ENCODE data around the gene USP54. TPM values are rescaled to one million over a fixed set of nuclear protein-coding genes. Genes with fewer than 3 reads are reported as not detected.

Gene USP54
- total RNA-seq, 1 experiment from 2014 or later: 35.9 TPM

GRCh38 chr10:73537288-73537687 is 53.9 kb downstream of the USP54 start:
- TF ChIP-seq CTCF (conservative IDR thresholded peaks at IDR 0.05; ENCODE audit: low read depth, low read length): no peak
- no peak for TF ChIP-seq EZH2 (IDR thresholded peaks at IDR 0.05; ENCODE audit: borderline replicate concordance, low read depth, low read length, poor library complexity, severe bottlenecking)
- no peak for DNase-seq (ENCODE audit: low spot score)
- Histone ChIP-seq H3K9me3 (ENCODE audit: low read depth, low read length, poor library complexity, severe bottlenecking) (no peaks in the 10 kb centered on the region), H3K27ac (ENCODE audit: low read depth, low read length, poor library complexity, severe bottlenecking) (no peak overlapping the region), H3K27me3 (replicated peaks; ENCODE audit: insufficient read depth, low read depth, low read length, poor library complexity) (no peaks in the 10 kb centered on the region), H3K4me3 (ENCODE audit: low read depth, low read length, poor library complexity, severe bottlenecking) (no peak overlapping the region), H3K36me3 (ENCODE audit: insufficient read depth, low read length, poor library complexity, severe bottlenecking) (no peaks in the 10 kb centered on the region), H3K4me1 (ENCODE audit: insufficient read depth, low read length, poor library complexity, severe bottlenecking) (no peaks in the 10 kb centered on the region)
- intact Hi-C loops (cut with micrococcal nuclease; ENCODE audit: unreplicated experiment): no loop called here
- ChIA-PET CTCF (no interaction called here), POLR2A (ENCODE audit: low non-redundant PET) (no interaction called here)
- BruUV-seq (replicated peaks): no TSS peak

GRCh38 chr10:73534857-73535256 is 56.3 kb downstream of the USP54 start:
- no peak overlapping the region for H3K4me3 ChIP-seq (ENCODE audit: low read depth, low read length, poor library complexity, severe bottlenecking)
- H3K9me3 ChIP-seq (ENCODE audit: low read depth, low read length, poor library complexity, severe bottlenecking): no peaks in the 10 kb centered on the region
- intact Hi-C loops (cut with micrococcal nuclease; ENCODE audit: unreplicated experiment): no loop called here
- ChIA-PET CTCF (no interaction called here), POLR2A (ENCODE audit: low non-redundant PET) (no interaction called here)
- DNase-seq (ENCODE audit: low spot score): no peak
- H3K36me3 ChIP-seq (ENCODE audit: insufficient read depth, low read length, poor library complexity, severe bottlenecking): no peaks in the 10 kb centered on the region
- H3K27ac ChIP-seq (ENCODE audit: low read depth, low read length, poor library complexity, severe bottlenecking): no peak overlapping the region
- no TSS peak for BruUV-seq (replicated peaks)
- H3K4me1 ChIP-seq (ENCODE audit: insufficient read depth, low read length, poor library complexity, severe bottlenecking): no peaks in the 10 kb centered on the region
- TF ChIP-seq CTCF (conservative IDR thresholded peaks at IDR 0.05; ENCODE audit: low read depth, low read length): no peak
- TF ChIP-seq EZH2 (IDR thresholded peaks at IDR 0.05; ENCODE audit: borderline replicate concordance, low read depth, low read length, poor library complexity, severe bottlenecking): no peak
- no peaks in the 10 kb centered on the region for H3K27me3 ChIP-seq (replicated peaks; ENCODE audit: insufficient read depth, low read depth, low read length, poor library complexity)

GRCh38 chr10:73529089-73529832 is 61.9 kb downstream of the USP54 start:
- H3K27me3 ChIP-seq (replicated peaks; ENCODE audit: insufficient read depth, low read depth, low read length, poor library complexity): no peaks in the 10 kb centered on the region
- TF ChIP-seq EZH2 (IDR thresholded peaks at IDR 0.05; ENCODE audit: borderline replicate concordance, low read depth, low read length, poor library complexity, severe bottlenecking) (no peak), CTCF (conservative IDR thresholded peaks at IDR 0.05; ENCODE audit: low read depth, low read length) (peak; percentile 85)
- peak; percentile 86 for DNase-seq (ENCODE audit: low spot score)
- intact Hi-C loops (cut with micrococcal nuclease; ENCODE audit: unreplicated experiment): loop anchor here (1.0 kb wide), 1 partner anchor 115 kb away; no protein-coding TSS in a partner anchor
- H3K9me3 ChIP-seq (ENCODE audit: low read depth, low read length, poor library complexity, severe bottlenecking): no peaks in the 10 kb centered on the region
- H3K4me3 ChIP-seq (ENCODE audit: low read depth, low read length, poor library complexity, severe bottlenecking): no peak overlapping the region
- no peaks in the 10 kb centered on the region for H3K4me1 ChIP-seq (ENCODE audit: insufficient read depth, low read length, poor library complexity, severe bottlenecking)
- POLR2A ChIA-PET (ENCODE audit: low non-redundant PET): no interaction called here
- H3K36me3 ChIP-seq (ENCODE audit: insufficient read depth, low read length, poor library complexity, severe bottlenecking): no peaks in the 10 kb centered on the region
- CTCF ChIA-PET: interaction anchor here (0.6 to 1.2 kb wide), 3 partner anchors 112 to 181 kb away, joined by 3 to 12 read pairs (median 6); partner anchors contain the start of gene MYOZ1
- BruUV-seq (replicated peaks): no TSS peak
- no peak overlapping the region for H3K27ac ChIP-seq (ENCODE audit: low read depth, low read length, poor library complexity, severe bottlenecking)

Measured in A673 (cell line).